PC-9 (cell line): ENCODE data around the gene CCK.

Source experiments
- CTCF ChIP-seq: fragments of 200-600 bp; sonication (generic); conservative IDR thresholded peaks from 2 replicates; pipeline ENCODE4 v1.6.1; 2017; ENCODE audit warnings: mixed run types, antibody characterized with exemption, mild to moderate bottlenecking, moderate library complexity
- EZH2 ChIP-seq: fragments of 200-600 bp; sonication (generic); IDR thresholded peaks from 2 replicates; pipeline ENCODE4 v1.8.0; 2017; ENCODE audit warnings: antibody characterized with exemption, low read depth

DNA sequence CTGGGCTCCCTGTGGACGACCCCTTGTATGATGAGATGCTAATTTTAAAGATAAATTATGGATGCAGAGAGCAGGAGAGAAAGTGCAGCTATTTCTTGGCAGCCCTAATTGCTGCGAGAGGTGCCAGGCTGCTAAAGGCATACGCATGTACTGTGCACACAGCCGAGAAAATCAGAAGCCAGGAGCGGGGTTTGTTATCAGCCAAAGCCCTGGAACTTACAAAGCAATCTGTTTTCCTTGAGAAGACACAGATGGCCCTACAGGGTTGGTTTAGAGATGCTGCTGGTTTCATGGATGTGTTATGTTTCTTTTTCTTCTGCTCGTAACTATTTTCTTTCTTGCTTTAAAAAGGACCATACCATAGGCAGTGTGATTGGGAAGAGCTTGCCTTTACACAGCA lies 11.7 kb upstream of the CCK start:
- TF ChIP-seq CTCF (no peak), EZH2 (no peak)
